Activated naive CD8-positive, alpha-beta T cell treated with anti-CD3 and anti-CD28 coated beads for 36 hours (primary cell): Measurements from ENCODE around the gene ANKRD52. TPM values are rescaled to one million over a fixed set of nuclear protein-coding genes. Genes with fewer than 3 reads are reported as not detected.
"Not testable (repeated sequence)": the region's sequence is repeated elsewhere in the genome, so short reads cannot be mapped to it uniquely, and the experiment has no call there.

Experiments
- DNase-seq: peaks from one replicate; pipeline ENCODE4 v3.0.0; 2021
- H3K27ac Mint-ChIP-seq: one replicate; pipeline ENCODE4 v1.8.0; 2022; ENCODE audit warnings: mild to moderate bottlenecking, moderate library complexity, mixed read lengths
- H3K27me3 Mint-ChIP-seq: one replicate; pipeline ENCODE4 v1.8.0; 2022; ENCODE audit warnings: mild to moderate bottlenecking, mixed read lengths
- H3K36me3 Mint-ChIP-seq: one replicate; pipeline ENCODE4 v1.8.0; 2021; ENCODE audit warnings: mild to moderate bottlenecking, mixed read lengths
- H3K4me1 Mint-ChIP-seq: one replicate; pipeline ENCODE4 v1.8.0; 2021; ENCODE audit warnings: mixed read lengths
- H3K4me3 Mint-ChIP-seq: one replicate; pipeline ENCODE4 v1.8.0; 2022; ENCODE audit warnings: mild to moderate bottlenecking, moderate library complexity, mixed read lengths
- H3K9me3 Mint-ChIP-seq: one replicate; pipeline ENCODE4 v1.8.0; 2022; ENCODE audit warnings: mixed read lengths
- total RNA-seq, 2 experiments: library from RNA; stranded (reverse); gene quantifications; one replicate each; pipeline ENCODE4 v1.2.3, GENCODE V29; 2021

Gene ANKRD52
- total RNA-seq, 2 experiments from 2014 or later = 41.9 to 47.0 TPM

GRCh38 chr12:56220611-56221231 lies 37.5 kb downstream of the ANKRD52 start:
- H3K27ac Mint-ChIP-seq = peak overlapping the region; percentile 95
- H3K9me3 Mint-ChIP-seq = no peaks in the 10 kb centered on the region
- DNase-seq = no peak
- peak overlapping the region; percentile 100 for H3K4me3 Mint-ChIP-seq
- H3K27me3 Mint-ChIP-seq = no peaks in the 10 kb centered on the region
- peaks cover 14% of the 10 kb centered on the region for H3K36me3 Mint-ChIP-seq
- H3K4me1 Mint-ChIP-seq = peaks cover 30% of the 10 kb centered on the region

GRCh38 chr12:56219840-56220239 lies 38.3 kb downstream of the ANKRD52 start:
- Mint-ChIP-seq H3K27ac (no peak overlapping the region), H3K36me3 (peaks cover 9% of the 10 kb centered on the region), H3K4me1 (peaks cover 22% of the 10 kb centered on the region), H3K27me3 (no peaks in the 10 kb centered on the region), H3K4me3 (no peak overlapping the region), H3K9me3 (no peaks in the 10 kb centered on the region)
- DNase-seq = no peak

GRCh38 chr12:56216461-56216860 lies 41.7 kb downstream of the ANKRD52 start:
- no peak overlapping the region for H3K27ac Mint-ChIP-seq
- H3K36me3 Mint-ChIP-seq = peaks cover 13% of the 10 kb centered on the region
- no peaks in the 10 kb centered on the region for H3K27me3 Mint-ChIP-seq
- H3K4me3 Mint-ChIP-seq = no peak overlapping the region
- peaks cover 9% of the 10 kb centered on the region for H3K4me1 Mint-ChIP-seq
- DNase-seq = no peak
- no peaks in the 10 kb centered on the region for H3K9me3 Mint-ChIP-seq

GRCh38 chr12:56213878-56214277 lies 44.3 kb downstream of the ANKRD52 start:
- Mint-ChIP-seq H3K4me3 (no peak overlapping the region), H3K36me3 (peaks cover 16% of the 10 kb centered on the region), H3K9me3 (no peaks in the 10 kb centered on the region), H3K27ac (no peak overlapping the region), H3K4me1 (no peaks in the 10 kb centered on the region), H3K27me3 (no peaks in the 10 kb centered on the region)
- DNase-seq = no peak

GRCh38 chr12:56212361-56212760 lies 45.8 kb downstream of the ANKRD52 start:
- Mint-ChIP-seq H3K9me3 (no peaks in the 10 kb centered on the region), H3K4me1 (no peaks in the 10 kb centered on the region), H3K36me3 (peaks cover 16% of the 10 kb centered on the region), H3K27me3 (no peaks in the 10 kb centered on the region), H3K27ac (no peak overlapping the region), H3K4me3 (no peak overlapping the region)
- no peak for DNase-seq

- Mint-ChIP-seq H3K9me3 (no peaks in the 10 kb centered on the region), H3K36me3 (peaks cover 10% of the 10 kb centered on the region), H3K4me3 (no peak overlapping the region)
Observed at GRCh38 chr12:56208006-56208405, 50.2 kb downstream of the ANKRD52 start.

GRCh38 chr12:56206452-56207166 lies 51.6 kb downstream of the ANKRD52 start:
- peaks cover 10% of the 10 kb centered on the region for H3K36me3 Mint-ChIP-seq
- no peak for DNase-seq
- H3K27me3 Mint-ChIP-seq = no peaks in the 10 kb centered on the region
- H3K27ac Mint-ChIP-seq = no peak overlapping the region
- H3K9me3 Mint-ChIP-seq = no peaks in the 10 kb centered on the region
- H3K4me1 Mint-ChIP-seq = no peaks in the 10 kb centered on the region
- no peak overlapping the region for H3K4me3 Mint-ChIP-seq

More at GRCh38 chr12:56208006-56208405, 50.2 kb downstream of the ANKRD52 start:
- H3K27me3 Mint-ChIP-seq = no peaks in the 10 kb centered on the region
- DNase-seq = no peak
- no peak overlapping the region for H3K27ac Mint-ChIP-seq
- H3K4me1 Mint-ChIP-seq = no peaks in the 10 kb centered on the region

- Mint-ChIP-seq H3K27me3 (no peaks in the 10 kb centered on the region), H3K36me3 (peaks cover 10% of the 10 kb centered on the region), H3K27ac (no peak overlapping the region), H3K4me1 (no peaks in the 10 kb centered on the region), H3K4me3 (no peak overlapping the region), H3K9me3 (no peaks in the 10 kb centered on the region)
- DNase-seq = no peak
Observed at GRCh38 chr12:56205445-56205844, 52.7 kb downstream of the ANKRD52 start.

- no peaks in the 10 kb centered on the region for H3K27me3 Mint-ChIP-seq
- H3K27ac Mint-ChIP-seq = no peak overlapping the region
- no peak for DNase-seq
- no peaks in the 10 kb centered on the region for H3K9me3 Mint-ChIP-seq
- no peaks in the 10 kb centered on the region for H3K4me1 Mint-ChIP-seq
- H3K4me3 Mint-ChIP-seq = no peak overlapping the region
- H3K36me3 Mint-ChIP-seq = peaks cover 10% of the 10 kb centered on the region
Observed at GRCh38 chr12:56204275-56204674, 53.9 kb downstream of the ANKRD52 start.

- Mint-ChIP-seq H3K4me3 (no peak overlapping the region), H3K4me1 (no peaks in the 10 kb centered on the region), H3K9me3 (no peaks in the 10 kb centered on the region), H3K27me3 (no peaks in the 10 kb centered on the region), H3K36me3 (peaks cover 6% of the 10 kb centered on the region), H3K27ac (no peak overlapping the region)
- DNase-seq = no peak
Observed at GRCh38 chr12:56202838-56203237, 55.3 kb downstream of the ANKRD52 start.

GRCh38 chr12:56202366-56202765 lies 55.8 kb downstream of the ANKRD52 start:
- H3K4me3 Mint-ChIP-seq = no peak overlapping the region
- H3K27me3 Mint-ChIP-seq = no peaks in the 10 kb centered on the region
- no peak for DNase-seq
- H3K36me3 Mint-ChIP-seq = peaks cover 6% of the 10 kb centered on the region
- H3K27ac Mint-ChIP-seq = no peak overlapping the region
- no peaks in the 10 kb centered on the region for H3K4me1 Mint-ChIP-seq
- H3K9me3 Mint-ChIP-seq = no peaks in the 10 kb centered on the region

- H3K4me1 Mint-ChIP-seq = no peaks in the 10 kb centered on the region
- H3K27ac Mint-ChIP-seq = no peak overlapping the region
- no peak for DNase-seq
- no peaks in the 10 kb centered on the region for H3K9me3 Mint-ChIP-seq
- no peak overlapping the region for H3K4me3 Mint-ChIP-seq
- H3K27me3 Mint-ChIP-seq = no peaks in the 10 kb centered on the region
- H3K36me3 Mint-ChIP-seq = no peaks in the 10 kb centered on the region
Observed at GRCh38 chr12:56198836-56199235, 59.3 kb downstream of the ANKRD52 start.

GRCh38 chr12:56197921-56198635 lies 60.1 kb downstream of the ANKRD52 start:
- H3K4me3 Mint-ChIP-seq = no peak overlapping the region
- no peak for DNase-seq
- H3K27me3 Mint-ChIP-seq = no peaks in the 10 kb centered on the region
- peaks cover 3% of the 10 kb centered on the region for H3K4me1 Mint-ChIP-seq
- no peaks in the 10 kb centered on the region for H3K36me3 Mint-ChIP-seq
- H3K27ac Mint-ChIP-seq = no peak overlapping the region
- H3K9me3 Mint-ChIP-seq = no peaks in the 10 kb centered on the region

GRCh38 chr12:56196818-56197550 lies 61.2 kb downstream of the ANKRD52 start:
- not testable (repeated sequence) for H3K27me3 Mint-ChIP-seq, H3K27ac Mint-ChIP-seq, H3K4me3 Mint-ChIP-seq, DNase-seq, H3K9me3 Mint-ChIP-seq, H3K36me3 Mint-ChIP-seq, H3K4me1 Mint-ChIP-seq

- peaks cover 7% of the 10 kb centered on the region for H3K36me3 Mint-ChIP-seq
- H3K9me3 Mint-ChIP-seq = no peaks in the 10 kb centered on the region
- H3K4me1 Mint-ChIP-seq = peaks cover 19% of the 10 kb centered on the region
- peak overlapping the region; percentile 8 for H3K27ac Mint-ChIP-seq
- peaks cover 4% of the 10 kb centered on the region for H3K27me3 Mint-ChIP-seq
- H3K4me3 Mint-ChIP-seq = no peak overlapping the region
- peak; percentile 63 for DNase-seq
Observed at GRCh38 chr12:56193025-56193578, 65.1 kb downstream of the ANKRD52 start.
